Suprapubic skin (tissue), 4 donors: ENCODE results near the gene CTNND1. TPM values are rescaled to one million over a fixed set of nuclear protein-coding genes. Genes with fewer than 3 reads are reported as not detected.

Experiments
- DNase-seq, 2 donors: peaks; one replicate each; pipeline ENCODE4 v3.0.0-alpha.2; 2019; ENCODE audit warnings: low spot score in 2 of 2
- H3K27ac ChIP-seq: fragments of 200-600 bp; sonication (generic); one replicate; pipeline ENCODE4 v1.5.1; 2019
- H3K27me3 ChIP-seq: fragments of 200-600 bp; sonication (generic); one replicate; pipeline ENCODE4 v1.5.1; 2019
- H3K36me3 ChIP-seq: fragments of 200-600 bp; sonication (generic); one replicate; pipeline ENCODE4 v1.5.1; 2019
- H3K4me1 ChIP-seq: fragments of 200-600 bp; sonication (generic); one replicate; pipeline ENCODE4 v1.5.1; 2019
- H3K4me3 ChIP-seq: fragments of 200-600 bp; sonication (generic); one replicate; pipeline ENCODE4 v1.5.1; 2019; ENCODE audit warnings: mild to moderate bottlenecking
- H3K9me3 ChIP-seq: fragments of 200-600 bp; sonication (generic); one replicate; pipeline ENCODE4 v1.5.1; 2019
- EP300 ChIP-seq: sonication (generic); formaldehyde crosslinking; IDR thresholded peaks from one replicate; pipeline ENCODE4 v1.6.1; 2017; ENCODE audit warnings: antibody characterized with exemption
- POLR2A ChIP-seq, 2 donors: fragments of 450-650 bp; IDR thresholded peaks; one replicate each; pipeline ENCODE4 v1.6.1; 2017; ENCODE audit warnings: antibody characterized with exemption in 2 of 2, mild to moderate bottlenecking in 2 of 2, moderate library complexity in 2 of 2
- POLR2AphosphoS5 ChIP-seq, 3 donors: sonication (generic); formaldehyde crosslinking; IDR thresholded peaks; one replicate each; pipeline ENCODE4 v1.6.1; 2017; ENCODE audit warnings: antibody characterized with exemption in 3 of 3
- WGBS: methylation state at CpG from one replicate; pipeline ENCODE4 v1.1.5; 2018; 5-methylcytosine and 5-hydroxymethylcytosine counted together
- total RNA-seq, 4 donors: library from RNA; depleted of rRNA; stranded (reverse); fragments of >200 nt; gene quantifications; one replicate each; pipeline ENCODE4 v1.1.0, GENCODE V29; 2016
- TF ChIP-seq, protein P1 (sequence below), 2 donors: fragments of 200-600 bp in 1 of 2; fragments of 450-650 bp in 1 of 2; sonication (generic) in 1 of 2; IDR thresholded peaks; one replicate each; pipeline ENCODE4 v1.5.1; 2016 to 2019; ENCODE audit warnings: antibody characterized with exemption in 2 of 2, mild to moderate bottlenecking in 1 of 2, moderate library complexity in 1 of 2

CTNND1 gene
- total RNA-seq, 4 donors from 2014 or later, result 216 to 336 (median 223) TPM

DNA sequence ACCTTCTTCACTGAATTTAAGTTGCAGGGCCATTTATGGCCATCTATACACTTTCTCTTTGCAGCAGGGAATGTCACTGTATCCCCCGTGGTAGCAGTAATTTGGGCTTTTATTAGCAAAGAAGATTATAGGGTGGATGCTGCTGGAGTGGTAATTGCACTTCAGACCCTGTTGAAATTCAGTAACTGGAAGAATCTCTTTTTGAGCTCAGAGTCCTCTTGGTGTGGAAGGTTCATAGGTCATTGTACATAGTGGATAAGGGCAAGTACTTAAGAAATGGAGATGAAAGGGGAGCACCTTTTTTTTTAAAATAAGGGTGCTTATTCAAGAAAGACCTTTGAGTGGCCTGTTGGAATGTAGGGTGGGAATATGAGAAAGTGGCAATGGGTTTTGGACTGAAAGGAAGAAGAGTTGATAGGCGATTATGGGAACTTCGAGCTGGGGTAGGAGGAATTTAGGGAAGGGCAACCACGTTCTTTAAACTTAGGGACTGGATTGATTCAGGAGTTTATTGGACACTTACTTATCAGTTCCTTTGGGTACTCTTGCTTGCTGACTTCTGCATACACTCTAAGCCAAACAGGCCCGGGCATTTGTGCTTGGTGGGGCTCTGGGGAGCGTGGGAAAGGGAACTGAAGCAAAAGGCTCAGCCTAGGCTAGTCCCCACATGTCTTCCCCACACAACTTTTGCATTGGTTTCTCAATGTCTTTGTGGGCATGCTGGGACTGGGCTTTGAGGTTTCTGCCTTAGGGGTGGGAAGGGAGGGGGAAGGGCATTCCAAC, 26.5 kb downstream of the CTNND1 start:
- peak in 2 of 3 donors; percentile 42 to 45 for TF ChIP-seq POLR2AphosphoS5 (IDR thresholded peaks at IDR 0.05)
- TF ChIP-seq POLR2A (IDR thresholded peaks at IDR 0.05), result no peak
- Histone ChIP-seq H3K4me3 (no peak overlapping the region), H3K27me3 (no peaks in the 10 kb centered on the region), H3K27ac (peak overlapping the region; percentile 80), H3K36me3 (peaks cover 8% of the 10 kb centered on the region), H3K4me1 (peaks cover 93% of the 10 kb centered on the region), H3K9me3 (no peaks in the 10 kb centered on the region)
- no peak for DNase-seq
- 38% methylated on average over 6 of the region's 6 CpGs for WGBS

DNA sequence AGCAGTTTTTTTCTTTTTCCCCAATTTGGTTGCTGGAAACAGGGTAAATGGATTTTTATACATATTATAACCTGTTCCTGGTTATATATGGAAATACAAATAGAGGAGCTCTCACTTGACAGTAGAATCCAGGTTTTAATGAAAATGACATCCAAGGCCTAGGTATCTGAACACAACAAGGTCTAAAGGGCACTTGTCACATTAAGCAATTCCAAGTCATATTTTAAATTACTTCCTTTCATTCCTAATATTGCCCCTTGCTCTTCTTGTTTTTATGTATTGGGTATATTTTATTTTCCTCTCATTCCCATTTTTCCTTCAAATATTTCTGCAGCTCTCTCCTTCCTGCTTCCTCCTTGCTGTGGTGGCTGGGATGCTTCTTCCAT, 27.1 kb downstream of the CTNND1 start:
- DNase-seq, result no peak
- TF ChIP-seq POLR2A (IDR thresholded peaks at IDR 0.05) (no peak), POLR2AphosphoS5 (IDR thresholded peaks at IDR 0.05) (no peak), EP300 (no peak)
- TF ChIP-seq, protein P1, sequence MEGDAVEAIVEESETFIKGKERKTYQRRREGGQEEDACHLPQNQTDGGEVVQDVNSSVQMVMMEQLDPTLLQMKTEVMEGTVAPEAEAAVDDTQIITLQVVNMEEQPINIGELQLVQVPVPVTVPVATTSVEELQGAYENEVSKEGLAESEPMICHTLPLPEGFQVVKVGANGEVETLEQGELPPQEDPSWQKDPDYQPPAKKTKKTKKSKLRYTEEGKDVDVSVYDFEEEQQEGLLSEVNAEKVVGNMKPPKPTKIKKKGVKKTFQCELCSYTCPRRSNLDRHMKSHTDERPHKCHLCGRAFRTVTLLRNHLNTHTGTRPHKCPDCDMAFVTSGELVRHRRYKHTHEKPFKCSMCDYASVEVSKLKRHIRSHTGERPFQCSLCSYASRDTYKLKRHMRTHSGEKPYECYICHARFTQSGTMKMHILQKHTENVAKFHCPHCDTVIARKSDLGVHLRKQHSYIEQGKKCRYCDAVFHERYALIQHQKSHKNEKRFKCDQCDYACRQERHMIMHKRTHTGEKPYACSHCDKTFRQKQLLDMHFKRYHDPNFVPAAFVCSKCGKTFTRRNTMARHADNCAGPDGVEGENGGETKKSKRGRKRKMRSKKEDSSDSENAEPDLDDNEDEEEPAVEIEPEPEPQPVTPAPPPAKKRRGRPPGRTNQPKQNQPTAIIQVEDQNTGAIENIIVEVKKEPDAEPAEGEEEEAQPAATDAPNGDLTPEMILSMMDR (IDR thresholded peaks at IDR 0.05), result no peak
- Histone ChIP-seq H3K9me3 (no peaks in the 10 kb centered on the region), H3K27ac (peak overlapping the region; percentile 80), H3K36me3 (peaks cover 8% of the 10 kb centered on the region), H3K27me3 (no peaks in the 10 kb centered on the region), H3K4me3 (no peak overlapping the region), H3K4me1 (peaks cover 96% of the 10 kb centered on the region)

GRCh38 chr11:57791321-57792059, 29.9 kb downstream of the CTNND1 start:
- no peaks in the 10 kb centered on the region for H3K9me3 ChIP-seq
- no peak for DNase-seq
- peaks cover 22% of the 10 kb centered on the region for H3K36me3 ChIP-seq
- TF ChIP-seq POLR2A (IDR thresholded peaks at IDR 0.05), result no peak
- TF ChIP-seq, protein P1 (IDR thresholded peaks at IDR 0.05), result no peak
- no peak for TF ChIP-seq EP300
- no peak for TF ChIP-seq POLR2AphosphoS5 (IDR thresholded peaks at IDR 0.05)
- H3K4me3 ChIP-seq, result no peak overlapping the region
- H3K4me1 ChIP-seq, result peaks cover 70% of the 10 kb centered on the region
- H3K27me3 ChIP-seq, result no peaks in the 10 kb centered on the region
- 85% methylated on average over 15 of the region's 22 CpGs for WGBS
- H3K27ac ChIP-seq, result peak overlapping the region; percentile 75

DNA sequence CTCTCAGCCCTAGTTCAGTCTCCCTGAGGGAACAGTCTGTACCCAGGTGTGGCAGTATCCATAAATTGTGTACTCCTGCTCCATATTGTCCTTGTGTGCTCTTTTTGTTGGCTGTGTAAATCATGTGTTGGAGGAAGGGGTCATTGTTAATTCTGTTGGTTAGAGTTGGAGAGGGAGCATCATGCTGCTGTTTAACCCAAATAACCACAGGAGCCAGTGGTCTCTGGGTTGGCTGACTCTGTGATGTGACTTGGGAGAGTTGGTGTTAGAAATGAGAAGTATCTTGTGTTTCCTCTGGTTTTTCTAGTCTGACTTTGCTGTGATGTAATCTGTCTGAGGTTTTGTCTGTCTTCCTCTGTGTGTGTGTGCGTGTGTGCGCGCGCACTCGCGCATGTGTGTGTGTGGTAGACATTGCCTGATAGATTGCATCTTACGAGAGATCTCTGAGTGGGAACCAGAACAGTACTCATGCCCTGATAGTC, 30.5 kb downstream of the CTNND1 start:
- TF ChIP-seq, protein P1 (IDR thresholded peaks at IDR 0.05), result no peak
- TF ChIP-seq POLR2A (IDR thresholded peaks at IDR 0.05), result no peak
- TF ChIP-seq POLR2AphosphoS5 (IDR thresholded peaks at IDR 0.05), result no peak
- TF ChIP-seq EP300, result no peak
- no peak for DNase-seq
- peaks cover 63% of the 10 kb centered on the region for H3K4me1 ChIP-seq
- H3K36me3 ChIP-seq, result peaks cover 28% of the 10 kb centered on the region
- no peaks in the 10 kb centered on the region for H3K9me3 ChIP-seq
- WGBS, result 80% methylated on average over 7 of the region's 7 CpGs
- peak overlapping the region; percentile 75 for H3K27ac ChIP-seq
- H3K27me3 ChIP-seq, result no peaks in the 10 kb centered on the region
- H3K4me3 ChIP-seq, result no peak overlapping the region

- peaks cover 56% of the 10 kb centered on the region for H3K4me1 ChIP-seq
These were observed 31.3 kb downstream of the CTNND1 start for GRCh38 chr11:57792870-57793269.

More at GRCh38 chr11:57792870-57793269, 31.3 kb downstream of the CTNND1 start:
- TF ChIP-seq EP300 (no peak), POLR2A (IDR thresholded peaks at IDR 0.05) (no peak), POLR2AphosphoS5 (IDR thresholded peaks at IDR 0.05) (no peak)
- TF ChIP-seq, protein P1 (IDR thresholded peaks at IDR 0.05), result no peak
- H3K27me3 ChIP-seq, result no peaks in the 10 kb centered on the region
- peak overlapping the region; percentile 75 for H3K27ac ChIP-seq
- H3K36me3 ChIP-seq, result peaks cover 36% of the 10 kb centered on the region
- no peak for DNase-seq
- no peak overlapping the region for H3K4me3 ChIP-seq
- H3K9me3 ChIP-seq, result no peaks in the 10 kb centered on the region
